UCSD-AML1 (cell line): Measurements from ENCODE around the gene PGBD1.

Experiments used
- DNase-seq: peaks from one replicate; lab custom pipeline; 2025; ENCODE audit not compliant: unreplicated experiment; lab: John Stamatoyannopoulos, UW

The PGBD1 gene

GRCh38 chr6:28281288-28282064 lies at the start of gene PGBD1:
TSS of gene PGBD1 (plus strand) at chr6:28281572. CDS start at chr6:28283814, 2,242 bp downstream.
- peak; percentile 77 for DNase-seq

GRCh38 chr6:28232785-28233184 lies 48.6 kb upstream of the PGBD1 start:
- DNase-seq, result no peak

- no peak for DNase-seq
These were observed 45.4 kb upstream of the PGBD1 start for GRCh38 chr6:28235912-28236452.

- no peak for DNase-seq
These were observed 41.7 kb upstream of the PGBD1 start for GRCh38 chr6:28239636-28240035.

- DNase-seq, result no peak
These were observed 40.9 kb upstream of the PGBD1 start for GRCh38 chr6:28240471-28240870.

- DNase-seq, result no peak
These were observed 37.4 kb upstream of the PGBD1 start for GRCh38 chr6:28243946-28244345.

- DNase-seq, result no peak
These were observed 36.0 kb upstream of the PGBD1 start for GRCh38 chr6:28245206-28245941.

GRCh38 chr6:28248916-28249315 lies 32.5 kb upstream of the PGBD1 start:
- no peak for DNase-seq

GRCh38 chr6:28250747-28251146 lies 30.6 kb upstream of the PGBD1 start:
- no peak for DNase-seq

- peak; percentile 61 for DNase-seq
These were observed 29.7 kb upstream of the PGBD1 start for GRCh38 chr6:28251661-28252008.

GRCh38 chr6:28252009-28252975 lies 29.1 kb upstream of the PGBD1 start, which contains the start of gene ZKSCAN4:
TSS of gene ZKSCAN4 (minus strand) at chr6:28252269. CDS start at chr6:28251980, 289 bp downstream.
- DNase-seq, result peak; percentile 76

- no peak for DNase-seq
These were observed 27.3 kb upstream of the PGBD1 start for GRCh38 chr6:28254121-28254519.

- no peak for DNase-seq
These were observed 24.3 kb upstream of the PGBD1 start for GRCh38 chr6:28257042-28257441.

GRCh38 chr6:28258877-28259777 lies 22.2 kb upstream of the PGBD1 start, which contains the start of gene NKAPL:
TSS of gene NKAPL (plus strand) at chr6:28259297. CDS start at chr6:28259372, 75 bp downstream.
- no peak for DNase-seq

- DNase-seq, result no peak
These were observed 17.4 kb upstream of the PGBD1 start for GRCh38 chr6:28263922-28264321.

GRCh38 chr6:28264834-28265401 lies 16.5 kb upstream of the PGBD1 start:
- no peak for DNase-seq

- no peak for DNase-seq
These were observed 14.8 kb upstream of the PGBD1 start for GRCh38 chr6:28266563-28266961.

GRCh38 chr6:28266962-28267694 lies 14.2 kb upstream of the PGBD1 start, which contains the start of gene ZSCAN26:
TSS of gene ZSCAN26 (plus strand) at chr6:28267143. CDS start at chr6:28271920, 4,777 bp downstream.
- peak; percentile 88 for DNase-seq

GRCh38 chr6:28267695-28268059 lies 13.7 kb upstream of the PGBD1 start:
- no peak for DNase-seq
